H1 (cell line): ENCODE measurements around the gene SVIL.

ENCODE experiments used
- BACH1 ChIP-seq: IDR thresholded peaks from 2 replicates; pipeline ENCODE4 v1.6.1; 2012; ENCODE audit warnings: low read length, improper control_type of control experiment
- CTCF ChIP-seq, 3 experiments: IDR thresholded peaks; 1 replicate in 2 of 3; 2 replicates in 1 of 3; pipeline versions ENCODE4 v1.5.1 to v1.6.1; 2011; ENCODE audit warnings: low read length in 3 of 3, mild to moderate bottlenecking in 3 of 3, inconsistent platforms in 2 of 3, low read depth in 1 of 3, moderate library complexity in 1 of 3; ENCODE audit not compliant: insufficient read depth in 1 of 3; ENCODE audit errors: control extremely low read depth in 1 of 3
- EGR1 ChIP-seq: IDR thresholded peaks from 2 replicates; pipeline ENCODE4 v1.6.1; 2011; ENCODE audit warnings: low read depth, low read length, borderline replicate concordance
- FOSL1 ChIP-seq: IDR thresholded peaks from 2 replicates; pipeline ENCODE4 v1.6.1; 2011; ENCODE audit warnings: mild to moderate bottlenecking, low read depth, low read length, moderate library complexity; ENCODE audit not compliant: insufficient read depth
- GABPA ChIP-seq: IDR thresholded peaks from 2 replicates; pipeline ENCODE4 v1.6.1; 2011; ENCODE audit warnings: mild to moderate bottlenecking, low read length, moderate library complexity, borderline replicate concordance; ENCODE audit not compliant: insufficient read depth
- HDAC6 ChIP-seq: IDR thresholded peaks from one replicate; pipeline ENCODE4 v1.7.1; 2012; ENCODE audit warnings: low read depth, mild to moderate bottlenecking, inconsistent platforms, low read length, moderate library complexity
- RAD21 ChIP-seq, 2 experiments: IDR thresholded peaks in 1 of 2; conservative IDR thresholded peaks in 1 of 2; 2 replicates each; pipeline ENCODE4 v1.6.1; 2011; ENCODE audit warnings: low read depth in 2 of 2, low read length in 2 of 2, improper control_type of control experiment in 1 of 2, inconsistent platforms in 1 of 2, mild to moderate bottlenecking in 1 of 2, moderate library complexity in 1 of 2
- RFX5 ChIP-seq: IDR thresholded peaks from 2 replicates; pipeline ENCODE4 v1.6.1; 2011; ENCODE audit warnings: low read depth, low read length, improper control_type of control experiment, borderline replicate concordance
- USF2 ChIP-seq: IDR thresholded peaks from 2 replicates; pipeline ENCODE4 v1.6.1; 2011; ENCODE audit warnings: low read length, improper control_type of control experiment

GRCh38 chr10:29465384-29465783 lies 169.4 kb downstream of the SVIL start:
- TF ChIP-seq EGR1, result no peak
- TF ChIP-seq RFX5, result no peak
- peak; percentile 15 to 27; a peak in 2 of 4 replicates for TF ChIP-seq RAD21 (IDR thresholded peaks at IDR 0.05 in 1 of 2, conservative IDR thresholded peaks at IDR 0.05 in 1 of 2; ENCODE audit: low read depth in 2 of 2, low read length in 2 of 2)
- TF ChIP-seq BACH1, result no peak
- TF ChIP-seq CTCF (IDR thresholded peaks at IDR 0.05; ENCODE audit: control extremely low read depth in 1 of 3, insufficient read depth in 1 of 3, low read depth in 1 of 3, low read length in 3 of 3), result peak; percentile 51 to 76 (median 63)
- TF ChIP-seq HDAC6, result no peak
- no peak for TF ChIP-seq FOSL1
- no peak for TF ChIP-seq USF2
- no peak for TF ChIP-seq GABPA
